GM20000 (cell line): Measurements from ENCODE around the gene CKB.
A peak's percentile ranks its signal among the peaks of the same experiment; 100 is the strongest.

Experiments used
- DNase-seq: peaks from one replicate; pipeline ENCODE4 v3.0.0; 2012; ENCODE audit warnings: low spot score
- CTCF ChIP-seq: IDR thresholded peaks from 2 replicates; pipeline ENCODE4 v1.5.1; 2012; ENCODE audit warnings: mild to moderate bottlenecking, control low read depth; ENCODE audit errors: extremely low read depth, missing control alignments

CKB gene

GRCh38 chr14:103499709-103500108 is 22.9 kb downstream of the CKB start:
- peak; percentile 11 for TF ChIP-seq CTCF
- DNase-seq, result no peak

- no peak for DNase-seq
- no peak for TF ChIP-seq CTCF
Observed at GRCh38 chr14:103496776-103497175, 25.9 kb downstream of the CKB start.

GRCh38 chr14:103495854-103496253 is 26.8 kb downstream of the CKB start:
- TF ChIP-seq CTCF, result no peak
- no peak for DNase-seq

GRCh38 chr14:103492156-103492925 is 30.3 kb downstream of the CKB start:
- no peak for DNase-seq
- TF ChIP-seq CTCF, result no peak

GRCh38 chr14:103491691-103492090 is 30.9 kb downstream of the CKB start:
- no peak for DNase-seq
- no peak for TF ChIP-seq CTCF

GRCh38 chr14:103489621-103490020 is 33.0 kb downstream of the CKB start:
- no peak for DNase-seq
- no peak for TF ChIP-seq CTCF

GRCh38 chr14:103488960-103489359 is 33.7 kb downstream of the CKB start:
- TF ChIP-seq CTCF, result no peak
- DNase-seq, result no peak
